GM18870 (cell line): ENCODE measurements around the gene SETD5.
A peak's percentile ranks its signal among the peaks of the same experiment; 100 is the strongest.

ENCODE experiments used
- ATAC-seq: cut with Tn5 transposase; IDR thresholded peaks from one replicate; pipeline ENCODE4 v1.9.1; 2021; ENCODE audit warnings: moderate library complexity; ENCODE audit not compliant: unreplicated experiment

SETD5 gene

GRCh38 chr3:9386501-9387321 is 10.7 kb upstream of the SETD5 start:
- no peak for ATAC-seq

GRCh38 chr3:9387322-9387655 is 10.1 kb upstream of the SETD5 start:
- ATAC-seq: no peak

DNA sequence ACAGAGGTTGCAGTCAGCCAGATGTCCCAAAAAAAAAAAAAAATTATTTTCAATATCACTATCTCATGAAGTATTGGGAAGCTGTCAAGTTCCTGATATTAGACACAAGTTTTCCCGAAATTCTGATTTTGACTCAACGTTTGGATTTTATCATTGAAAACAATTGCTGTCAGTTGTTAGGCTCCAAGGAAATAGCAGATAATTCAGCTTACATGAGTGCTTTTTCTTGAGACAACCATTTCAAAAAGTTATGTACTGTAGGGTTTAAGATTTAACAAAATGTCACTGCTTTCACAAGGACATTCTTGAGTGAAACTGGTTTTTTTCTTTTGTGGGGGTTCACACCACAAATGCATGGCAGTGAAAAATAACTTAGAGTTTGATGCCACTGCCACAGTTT is 9.3 kb upstream of the SETD5 start:
- no peak for ATAC-seq

- no peak for ATAC-seq
Measured at GRCh38 chr3:9388562-9389272, 8.7 kb upstream of the SETD5 start.

- no peak for ATAC-seq
Measured at GRCh38 chr3:9390265-9390888, 7.0 kb upstream of the SETD5 start.

DNA sequence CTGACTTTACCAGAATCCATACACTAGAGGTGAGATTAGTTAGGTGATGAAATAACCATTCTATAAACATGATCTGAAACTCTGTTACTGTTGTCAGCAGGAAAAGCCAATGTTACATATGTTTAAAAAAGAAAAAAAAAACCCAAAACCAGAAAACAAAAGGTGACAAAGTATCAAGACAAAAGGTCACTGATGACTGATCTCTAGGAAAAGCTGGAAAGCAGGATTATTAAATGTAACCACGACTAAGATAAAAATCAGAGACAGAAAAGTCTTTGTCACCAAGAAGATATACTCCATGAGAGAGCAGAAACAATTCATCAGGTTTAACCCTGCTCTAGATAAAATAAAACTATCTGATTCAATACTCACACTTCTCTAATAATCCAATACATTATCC is 5.4 kb upstream of the SETD5 start:
- ATAC-seq: no peak

DNA sequence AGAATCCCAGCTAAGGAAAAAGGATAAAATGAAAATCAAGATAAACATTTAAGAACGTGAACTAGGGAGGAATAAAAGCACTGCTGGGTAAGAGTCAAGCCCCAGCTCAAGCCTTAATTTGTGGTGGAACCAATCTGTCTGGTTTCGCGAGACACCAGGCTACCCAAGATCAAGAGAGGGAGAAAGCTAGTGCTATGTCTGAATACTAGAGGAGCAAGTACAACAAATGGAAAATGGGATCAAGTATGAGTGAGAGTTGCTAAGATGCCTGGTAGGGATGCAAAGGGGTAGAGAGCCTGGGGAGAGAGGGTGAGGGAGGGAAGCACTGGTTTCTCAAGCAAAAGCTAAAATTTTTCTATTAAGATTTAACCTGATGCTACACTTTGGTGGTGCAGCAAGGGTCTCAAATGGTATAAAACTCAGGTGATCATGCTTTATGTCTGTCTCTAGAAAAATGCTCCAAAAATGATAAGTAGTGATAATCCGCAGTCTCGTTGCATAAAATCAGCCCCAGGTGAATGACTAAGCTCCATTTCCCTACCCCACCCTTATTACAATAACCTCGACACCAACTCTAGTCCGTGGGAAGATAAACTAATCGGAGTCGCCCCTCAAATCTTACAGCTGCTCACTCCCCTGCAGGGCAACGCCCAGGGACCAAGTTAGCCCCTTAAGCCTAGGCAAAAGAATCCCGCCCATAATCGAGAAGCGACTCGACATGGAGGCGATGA is 1.7 kb upstream of the SETD5 start:
- ATAC-seq: no peak

DNA sequence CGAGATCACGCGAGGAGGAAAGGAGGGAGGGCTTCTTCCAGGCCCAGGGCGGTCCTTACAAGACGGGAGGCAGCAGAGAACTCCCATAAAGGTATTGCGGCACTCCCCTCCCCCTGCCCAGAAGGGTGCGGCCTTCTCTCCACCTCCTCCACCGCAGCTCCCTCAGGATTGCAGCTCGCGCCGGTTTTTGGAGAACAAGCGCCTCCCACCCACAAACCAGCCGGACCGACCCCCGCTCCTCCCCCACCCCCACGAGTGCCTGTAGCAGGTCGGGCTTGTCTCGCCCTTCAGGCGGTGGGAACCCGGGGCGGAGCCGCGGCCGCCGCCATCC is 1.1 kb upstream of the SETD5 start:
- ATAC-seq: peak; percentile 23

- ATAC-seq: peak; percentile 87
Measured at GRCh38 chr3:9396632-9397331, 633 bp upstream of the SETD5 start.

GRCh38 chr3:9397906-9398699 is 688 bp downstream of the SETD5 start:
- no peak for ATAC-seq

DNA sequence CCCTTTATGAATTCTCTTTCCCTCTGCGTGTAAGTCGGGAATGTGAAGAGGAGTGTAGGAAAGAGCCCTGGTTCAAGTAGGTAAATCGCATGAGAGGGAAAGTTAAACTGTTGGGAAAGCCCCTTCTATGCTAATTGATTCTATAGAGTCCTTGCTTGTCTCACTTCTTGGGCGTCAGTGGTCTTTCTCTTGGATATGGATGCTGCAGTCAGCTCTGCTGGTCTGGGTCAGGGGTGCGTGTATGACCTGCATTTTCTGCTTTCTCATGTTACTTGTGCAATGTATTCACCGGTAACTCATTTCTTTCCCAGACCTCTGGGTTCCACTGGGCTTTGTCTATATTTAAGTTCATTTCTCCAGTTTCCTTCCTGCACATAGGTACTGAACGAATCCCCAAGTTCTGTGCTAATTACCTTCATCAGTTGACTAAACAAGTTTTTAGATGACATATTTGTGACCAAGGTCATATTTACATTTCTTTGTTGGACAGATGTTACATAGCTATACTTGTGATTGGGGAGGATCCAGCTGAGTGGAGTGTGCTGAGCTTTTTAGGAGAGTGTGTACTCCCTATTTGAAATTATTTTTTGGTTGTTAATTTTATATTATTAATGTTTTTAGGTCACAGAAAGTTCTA is 1.4 kb downstream of the SETD5 start:
- ATAC-seq: no peak

- no peak for ATAC-seq
Measured at GRCh38 chr3:9399337-9399703, 1.9 kb downstream of the SETD5 start.

DNA sequence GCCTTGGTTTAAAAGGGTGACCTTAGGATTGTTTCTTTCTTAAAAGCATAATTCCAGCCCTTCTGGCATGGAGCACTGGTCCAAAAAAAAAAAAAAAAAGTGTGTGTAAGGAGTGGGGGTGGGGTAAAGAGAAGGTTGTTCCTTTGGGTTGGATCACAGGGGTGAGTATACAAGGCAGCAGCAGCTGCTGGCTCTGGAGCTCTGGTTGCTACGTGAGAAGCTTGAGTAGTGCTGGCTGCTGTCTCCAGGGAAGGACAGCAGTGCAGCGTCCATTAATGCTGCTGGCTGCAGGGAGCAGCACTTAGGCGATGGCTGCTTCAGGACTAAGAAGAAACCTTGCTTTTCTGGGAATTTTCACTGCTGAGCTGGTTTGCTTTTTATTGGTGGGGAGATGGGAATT is 2.3 kb downstream of the SETD5 start:
- no peak for ATAC-seq

DNA sequence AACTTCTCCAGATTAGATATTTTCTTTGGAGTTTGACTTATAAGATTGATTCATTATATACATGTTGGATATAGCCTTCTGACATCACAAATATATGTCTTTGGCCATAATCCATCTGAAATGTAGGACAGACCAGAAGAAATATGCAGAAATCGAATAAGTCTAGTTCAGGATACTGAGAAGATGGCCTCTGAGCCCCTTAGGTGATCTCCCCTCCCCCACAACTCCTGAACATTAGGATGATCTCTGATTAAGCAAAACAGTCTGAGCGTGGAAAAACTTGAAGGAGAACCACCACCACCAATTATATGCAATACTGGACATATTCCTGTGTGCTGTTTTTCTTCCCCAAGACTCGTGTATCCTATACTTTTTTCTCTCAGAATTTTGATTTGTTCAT is 3.2 kb downstream of the SETD5 start:
- no peak for ATAC-seq

DNA sequence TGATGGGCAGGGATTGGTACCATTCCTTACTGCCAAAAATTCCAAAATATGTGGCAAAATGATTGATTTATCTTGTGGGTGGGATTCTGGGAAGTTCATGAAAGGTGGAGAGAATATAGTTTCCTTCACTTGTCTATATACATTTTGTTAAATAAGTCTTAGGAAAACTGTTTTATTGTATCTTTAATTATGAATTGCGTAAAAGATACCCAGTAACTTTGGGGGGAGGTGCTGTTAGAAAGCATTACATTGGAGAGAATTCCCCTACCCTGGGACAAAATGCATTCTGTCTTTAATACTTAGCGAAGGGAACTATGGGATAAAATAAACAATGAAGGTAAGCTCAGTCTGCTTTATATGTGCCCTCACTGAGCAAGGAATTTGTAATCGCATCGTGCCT is 4.6 kb downstream of the SETD5 start:
- no peak for ATAC-seq

DNA sequence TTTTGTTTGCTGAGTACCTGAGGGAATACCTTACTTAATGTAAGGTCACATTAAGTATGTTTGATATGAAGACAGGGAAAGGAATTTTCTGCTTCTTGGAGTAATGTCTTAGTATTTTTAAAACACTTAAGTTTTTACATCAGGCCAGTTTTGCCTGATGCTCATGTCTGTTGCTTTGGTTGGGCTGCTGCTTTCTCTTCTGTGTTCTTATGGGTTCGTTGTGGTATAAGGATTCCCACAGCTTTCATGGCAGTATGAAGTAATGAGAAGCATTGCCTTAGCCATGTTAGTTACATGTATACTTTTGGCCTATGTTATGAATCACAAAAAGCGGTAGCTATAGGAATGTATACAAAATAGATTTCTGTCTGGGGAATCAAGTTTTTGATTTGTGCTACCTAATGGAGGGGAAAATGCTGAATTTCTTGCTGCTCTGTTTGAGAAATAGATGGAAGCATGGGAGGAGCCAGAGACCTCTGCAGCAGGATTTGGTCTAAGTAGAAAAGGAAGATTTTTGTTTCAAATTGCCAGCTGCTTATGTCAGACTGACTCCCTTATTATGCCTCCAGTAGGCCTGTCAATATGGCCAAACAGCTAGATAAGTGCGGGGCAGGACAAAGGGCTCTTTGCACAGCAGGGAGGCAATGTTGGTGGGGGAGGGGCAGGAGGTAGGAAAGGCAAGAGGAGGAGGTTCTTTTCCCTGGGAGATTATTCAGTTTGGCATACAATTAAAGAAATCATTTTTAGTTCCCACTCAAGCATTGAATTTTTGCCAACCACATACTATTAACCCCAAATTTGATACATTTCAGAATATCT is 5.2 kb downstream of the SETD5 start:
- no peak for ATAC-seq

DNA sequence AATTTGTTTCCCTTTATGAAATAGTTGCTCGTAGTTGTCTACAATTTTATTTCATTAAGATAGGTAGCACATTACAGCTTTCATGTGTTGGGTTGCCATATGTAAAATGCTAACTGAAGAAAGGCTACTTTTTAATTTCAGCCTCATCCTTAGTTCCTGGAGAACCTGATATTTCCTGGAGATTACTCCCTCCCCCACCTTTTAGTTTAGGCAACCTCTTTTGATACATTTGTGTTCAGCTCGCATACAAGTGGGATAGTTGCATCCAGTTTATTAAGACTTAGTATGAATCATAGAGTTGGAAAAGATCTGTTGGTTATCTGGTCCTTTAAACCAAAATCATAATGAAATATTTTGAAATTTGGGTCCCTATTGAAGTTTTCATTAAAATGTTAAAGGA is 6.0 kb downstream of the SETD5 start:
- ATAC-seq: no peak

DNA sequence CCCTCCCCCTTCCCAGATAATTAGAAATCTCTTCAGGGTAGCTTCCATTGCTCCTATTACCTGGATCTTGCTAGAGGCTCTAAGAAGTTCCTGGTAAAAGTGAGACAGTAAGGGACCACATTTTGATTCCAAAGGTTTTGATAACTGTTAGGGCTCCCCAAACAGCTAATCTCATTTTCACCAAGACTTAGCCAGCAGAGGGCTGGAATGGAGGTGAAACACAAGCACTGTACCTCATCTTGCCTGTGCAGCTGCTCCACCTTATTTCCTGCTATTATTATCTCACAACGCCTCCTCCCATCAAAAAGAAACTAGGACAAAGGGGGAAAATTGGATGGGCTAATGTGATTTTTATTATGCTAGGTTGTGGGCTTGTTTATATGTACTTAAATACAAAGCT is 7.3 kb downstream of the SETD5 start:
- no peak for ATAC-seq

GRCh38 chr3:9405756-9406155 is 8.3 kb downstream of the SETD5 start:
- no peak for ATAC-seq
